Activated B cell treated with CpG ODN at 0.5 μM for 24 hours (primary cell): ENCODE data around the gene MYO10. TPM values are rescaled to one million over a fixed set of nuclear protein-coding genes. Genes with fewer than 3 reads are reported as not detected.

Source experiments
- ATAC-seq: fragments of 200-7000 bp; cut with Tn5 transposase; one replicate; pipeline ENCODE4 v1.10.0; 2021; ENCODE audit warnings: low read depth, mild to moderate bottlenecking, moderate library complexity
- CTCF ChIA-PET: fragments of 350-600 bp; sonication (Branson Sonifier 250); formaldehyde crosslinking; loops from one replicate; lab custom pipeline; 2021; ENCODE audit warnings: antibody characterized with exemption; lab: Charles Lee
- POLR2A ChIA-PET: fragments of 350-600 bp; sonication (Branson Sonifier 250); formaldehyde crosslinking; loops from one replicate; lab custom pipeline; 2021; ENCODE audit warnings: antibody characterized with exemption; lab: Charles Lee
- DNase-seq: peaks from one replicate; pipeline ENCODE4 v3.0.0; 2022
- H3K27ac Mint-ChIP-seq: one replicate; pipeline ENCODE4 v1.8.0; 2020; ENCODE audit warnings: mixed read lengths
- H3K27me3 Mint-ChIP-seq: one replicate; pipeline ENCODE4 v1.8.0; 2021; ENCODE audit warnings: mixed read lengths
- H3K36me3 Mint-ChIP-seq: one replicate; pipeline ENCODE4 v1.8.0; 2021; ENCODE audit warnings: low read depth, mixed read lengths
- H3K4me1 Mint-ChIP-seq: one replicate; pipeline ENCODE4 v1.8.0; 2021; ENCODE audit warnings: mixed read lengths
- H3K4me3 Mint-ChIP-seq: one replicate; pipeline ENCODE4 v1.8.0; 2020; ENCODE audit warnings: mild to moderate bottlenecking, mixed read lengths
- H3K9me3 Mint-ChIP-seq: one replicate; pipeline ENCODE4 v1.8.0; 2020; ENCODE audit warnings: mixed read lengths
- intact Hi-C: fragments of 100-400 bp; cut with micrococcal nuclease; formaldehyde crosslinking; loops from one replicate; pipeline ENCODE4 v1.15.1; 2024
- total RNA-seq: library from RNA; stranded (reverse); gene quantifications from 2 replicates; pipeline ENCODE4 v1.2.3, GENCODE V29; 2022
- TF ChIP-seq, protein P1 (sequence below): fragments of 200-600 bp; IDR thresholded peaks from one replicate; pipeline ENCODE4 v1.8.0; 2022; ENCODE audit warnings: antibody characterized with exemption, mild to moderate bottlenecking

Gene MYO10
- total RNA-seq, 1 donor from 2014 or later: 0.13 TPM

DNA sequence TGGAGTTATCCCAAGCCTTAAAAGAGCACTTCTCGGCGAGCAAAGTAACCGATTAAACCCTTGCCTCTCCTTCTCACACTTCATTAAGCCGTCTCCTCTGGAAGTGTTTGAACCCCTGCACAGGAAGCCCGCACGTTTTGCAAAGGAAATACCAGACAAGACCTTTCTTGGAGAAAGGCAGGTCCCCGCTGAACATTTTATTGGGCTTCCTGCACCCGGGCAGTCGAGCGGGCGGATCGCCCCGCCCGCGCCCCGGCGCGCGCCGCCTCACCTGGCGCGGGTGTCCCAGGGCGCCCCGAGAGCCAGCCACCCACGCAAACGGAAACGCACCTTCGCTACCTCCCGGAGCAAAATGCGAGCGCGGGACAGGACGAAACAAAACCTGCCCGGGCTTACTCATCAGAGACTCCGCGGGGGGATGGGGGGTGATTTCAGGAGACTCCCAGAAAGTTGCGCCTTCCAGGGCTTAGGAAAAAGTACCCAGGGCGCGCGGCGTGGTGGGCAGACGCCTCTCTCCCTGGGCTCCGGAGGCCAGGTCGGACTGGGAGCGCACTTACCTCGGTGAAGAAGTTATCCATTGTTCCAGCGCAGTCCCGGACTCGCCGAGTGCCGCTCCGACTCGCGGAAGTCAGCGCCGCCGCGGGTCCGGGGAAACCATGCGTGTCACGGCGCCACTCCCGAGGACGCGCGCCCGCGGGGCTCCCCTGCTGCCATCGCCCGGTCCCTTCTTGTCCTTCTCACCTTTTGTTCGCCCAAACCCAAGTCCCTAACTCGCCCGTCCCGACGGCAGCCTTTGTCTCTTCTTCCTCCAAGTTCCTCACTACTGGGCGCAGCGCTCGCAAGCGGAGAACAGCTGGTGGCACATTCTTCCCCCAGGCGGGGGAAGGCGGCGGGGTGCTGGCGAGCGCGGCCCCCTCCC lies 598 bp downstream of the MYO10 start:
- ATAC-seq: peak; percentile 36
- peak; percentile 15 for DNase-seq
- no peak overlapping the region for H3K27ac Mint-ChIP-seq

DNA sequence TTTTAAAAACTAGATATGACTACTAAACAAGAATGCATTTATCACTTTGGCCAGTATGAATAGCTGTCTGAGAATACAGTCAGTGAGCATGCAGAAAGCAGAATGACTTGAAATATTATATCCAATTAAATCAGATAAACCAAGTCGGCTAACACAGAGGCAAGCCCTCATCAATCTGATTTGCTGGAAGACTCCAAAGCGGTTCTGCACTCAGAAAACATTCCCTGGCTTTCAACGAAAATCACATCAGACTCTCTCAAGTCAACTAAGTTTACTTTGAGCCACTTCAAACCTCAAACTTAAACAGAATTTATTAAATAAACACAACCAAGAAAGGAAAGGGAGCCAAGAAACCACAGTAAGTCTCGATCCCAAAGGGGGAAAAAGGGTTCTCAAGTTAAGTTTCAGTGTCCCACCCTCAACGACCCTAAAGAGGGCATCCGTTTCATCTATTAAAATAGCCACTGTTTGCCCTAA lies 1.4 kb downstream of the MYO10 start:
- Mint-ChIP-seq H3K9me3 (no peaks in the 10 kb centered on the region), H3K27ac (no peak overlapping the region), H3K4me3 (peak overlapping the region; percentile 57), H3K4me1 (peaks cover 23% of the 10 kb centered on the region), H3K27me3 (peaks cover 73% of the 10 kb centered on the region), H3K36me3 (no peaks in the 10 kb centered on the region)
- TF ChIP-seq, protein P1, sequence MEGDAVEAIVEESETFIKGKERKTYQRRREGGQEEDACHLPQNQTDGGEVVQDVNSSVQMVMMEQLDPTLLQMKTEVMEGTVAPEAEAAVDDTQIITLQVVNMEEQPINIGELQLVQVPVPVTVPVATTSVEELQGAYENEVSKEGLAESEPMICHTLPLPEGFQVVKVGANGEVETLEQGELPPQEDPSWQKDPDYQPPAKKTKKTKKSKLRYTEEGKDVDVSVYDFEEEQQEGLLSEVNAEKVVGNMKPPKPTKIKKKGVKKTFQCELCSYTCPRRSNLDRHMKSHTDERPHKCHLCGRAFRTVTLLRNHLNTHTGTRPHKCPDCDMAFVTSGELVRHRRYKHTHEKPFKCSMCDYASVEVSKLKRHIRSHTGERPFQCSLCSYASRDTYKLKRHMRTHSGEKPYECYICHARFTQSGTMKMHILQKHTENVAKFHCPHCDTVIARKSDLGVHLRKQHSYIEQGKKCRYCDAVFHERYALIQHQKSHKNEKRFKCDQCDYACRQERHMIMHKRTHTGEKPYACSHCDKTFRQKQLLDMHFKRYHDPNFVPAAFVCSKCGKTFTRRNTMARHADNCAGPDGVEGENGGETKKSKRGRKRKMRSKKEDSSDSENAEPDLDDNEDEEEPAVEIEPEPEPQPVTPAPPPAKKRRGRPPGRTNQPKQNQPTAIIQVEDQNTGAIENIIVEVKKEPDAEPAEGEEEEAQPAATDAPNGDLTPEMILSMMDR: no peak
- ChIA-PET POLR2A (no interaction called here), CTCF (no interaction called here)
- ATAC-seq: no peak
- intact Hi-C loops: loop anchor here (5.0 to 10.0 kb wide), 4 partner anchors 200 to 1378 kb away; no protein-coding TSS in a partner anchor
- no peak for DNase-seq

More for the DNA sequence above, 598 bp downstream of the MYO10 start:
- H3K36me3 Mint-ChIP-seq: no peaks in the 10 kb centered on the region
- peaks cover 23% of the 10 kb centered on the region for H3K4me1 Mint-ChIP-seq
- TF ChIP-seq, protein P1: no peak
- intact Hi-C loops: loop anchor here (5.0 to 10.0 kb wide), 2 partner anchors 199 to 277 kb away; no protein-coding TSS in a partner anchor
- ChIA-PET CTCF (no interaction called here), POLR2A (no interaction called here)
- peaks cover 66% of the 10 kb centered on the region for H3K27me3 Mint-ChIP-seq
- peak overlapping the region; percentile 82 for H3K4me3 Mint-ChIP-seq
- H3K9me3 Mint-ChIP-seq: no peaks in the 10 kb centered on the region

DNA sequence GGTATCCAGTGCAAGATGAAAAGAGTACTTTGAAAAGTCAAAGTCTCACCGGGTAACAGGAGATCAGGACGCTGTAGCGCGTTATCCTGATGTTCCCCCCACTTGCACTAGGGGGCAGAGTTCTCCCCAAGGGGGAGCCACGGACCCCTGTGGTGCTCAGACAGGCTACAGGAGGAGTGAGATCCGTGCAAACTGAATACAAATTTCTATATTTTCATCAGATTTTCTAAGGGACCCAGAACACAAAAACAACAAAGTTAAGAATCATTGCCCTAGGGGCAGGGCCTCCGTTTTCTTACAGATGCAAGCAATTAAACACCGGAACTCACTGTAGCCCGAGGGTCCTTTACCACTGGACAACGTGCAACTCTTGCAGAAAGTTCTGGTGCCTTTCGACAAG lies 2.0 kb downstream of the MYO10 start:
- ATAC-seq: no peak
- intact Hi-C loops: loop anchor here (5.0 to 10.0 kb wide), 3 partner anchors 201 to 1378 kb away; no protein-coding TSS in a partner anchor
- TF ChIP-seq, protein P1: no peak

GRCh38 chr5:16933337-16933736 lies 2.8 kb downstream of the MYO10 start:
- ChIA-PET POLR2A (no interaction called here), CTCF (no interaction called here)
- Mint-ChIP-seq H3K4me3 (no peak overlapping the region), H3K36me3 (no peaks in the 10 kb centered on the region), H3K9me3 (no peaks in the 10 kb centered on the region), H3K27ac (no peak overlapping the region), H3K4me1 (peaks cover 23% of the 10 kb centered on the region), H3K27me3 (peaks cover 67% of the 10 kb centered on the region)
- ATAC-seq (no peak), DNase-seq (no peak)
- intact Hi-C loops: loop anchor here (5.0 to 10.0 kb wide), 3 partner anchors 201 to 1379 kb away; no protein-coding TSS in a partner anchor
- TF ChIP-seq, protein P1: no peak

More for the DNA sequence above, 2.0 kb downstream of the MYO10 start:
- peak overlapping the region; percentile 41 for H3K4me3 Mint-ChIP-seq
- H3K27ac Mint-ChIP-seq: no peak overlapping the region
- peaks cover 23% of the 10 kb centered on the region for H3K4me1 Mint-ChIP-seq
- POLR2A ChIA-PET: no interaction called here
- H3K36me3 Mint-ChIP-seq: no peaks in the 10 kb centered on the region
- CTCF ChIA-PET: no interaction called here
- no peaks in the 10 kb centered on the region for H3K9me3 Mint-ChIP-seq
- DNase-seq: no peak
- peaks cover 72% of the 10 kb centered on the region for H3K27me3 Mint-ChIP-seq

GRCh38 chr5:16932401-16932800 lies 3.7 kb downstream of the MYO10 start:
- H3K27me3 Mint-ChIP-seq: peaks cover 60% of the 10 kb centered on the region
- H3K27ac Mint-ChIP-seq: no peak overlapping the region
- intact Hi-C loops: loop anchor here (5.0 to 10.0 kb wide), 3 partner anchors 202 to 1380 kb away; no protein-coding TSS in a partner anchor
- POLR2A ChIA-PET: no interaction called here
- no peak for ATAC-seq
- H3K4me1 Mint-ChIP-seq: peaks cover 23% of the 10 kb centered on the region
- TF ChIP-seq, protein P1: no peak
- H3K4me3 Mint-ChIP-seq: no peak overlapping the region
- CTCF ChIA-PET: no interaction called here
- no peaks in the 10 kb centered on the region for H3K36me3 Mint-ChIP-seq
- no peak for DNase-seq
- no peaks in the 10 kb centered on the region for H3K9me3 Mint-ChIP-seq
